CD4-positive, alpha-beta T cell (primary cell): Measurements from ENCODE around the gene AP3M1. TPM values are rescaled to one million over a fixed set of nuclear protein-coding genes. Genes with fewer than 3 reads are reported as not detected.

Source experiments
- ATAC-seq: fragments of 200-7000 bp; cut with Tn5 transposase; one replicate; pipeline ENCODE4 v1.10.0; 2022; ENCODE audit warnings: mild to moderate bottlenecking; ENCODE audit not compliant: poor library complexity
- CTCF ChIA-PET: fragments of 350-600 bp; sonication (Branson Sonifier 250); formaldehyde crosslinking; loops from one replicate; lab custom pipeline; 2021; ENCODE audit warnings: antibody characterized with exemption, inconsistent platforms; lab: Charles Lee
- POLR2A ChIA-PET: fragments of 350-600 bp; sonication (Branson Sonifier 250); formaldehyde crosslinking; loops from one replicate; lab custom pipeline; 2021; ENCODE audit warnings: antibody characterized with exemption, inconsistent platforms; lab: Charles Lee
- DNase-seq, 14 experiments: peaks; one replicate each; pipeline ENCODE4 v3.0.0-alpha.2; 2013 to 2020; ENCODE audit warnings: mixed read lengths in 2 of 14
- H3K27ac ChIP-seq, 2 donors: one replicate each; pipeline versions ENCODE4 v1.5.1 to v1.7.0; 2013; ENCODE audit warnings: low read length in 2 of 2, low read depth in 1 of 2, mild to moderate bottlenecking in 1 of 2
- H3K27me3 ChIP-seq, 2 experiments: 1 replicate in 1 of 2; 2 replicates in 1 of 2; pipeline versions ENCODE4 v1.6.1 to v1.7.0; 2013; ENCODE audit warnings: low read length in 2 of 2, control low read depth in 1 of 2, mild to moderate bottlenecking in 1 of 2, moderate library complexity in 1 of 2; ENCODE audit not compliant: insufficient read depth in 2 of 2, control insufficient read depth in 1 of 2
- H3K36me3 ChIP-seq: one replicate; pipeline ENCODE4 v1.6.1; 2013; ENCODE audit warnings: low read length, control low read depth; ENCODE audit not compliant: insufficient read depth
- H3K4me1 ChIP-seq: one replicate; pipeline ENCODE4 v1.6.1; 2013; ENCODE audit warnings: low read length, control low read depth; ENCODE audit not compliant: insufficient read depth
- H3K4me3 ChIP-seq: one replicate; pipeline ENCODE4 v1.5.1; 2013; ENCODE audit warnings: mild to moderate bottlenecking, low read length, moderate library complexity
- H3K9me3 ChIP-seq, 2 experiments: 1 replicate in 1 of 2; 2 replicates in 1 of 2; pipeline versions ENCODE4 v1.6.1 to v1.7.0; 2013; ENCODE audit warnings: low read length in 2 of 2, mild to moderate bottlenecking in 2 of 2, control low read depth in 1 of 2, moderate library complexity in 1 of 2; ENCODE audit not compliant: control insufficient read depth in 1 of 2, insufficient read depth in 1 of 2
- H3K27ac Mint-ChIP-seq: one replicate; pipeline ENCODE4 v1.8.0; 2020; ENCODE audit warnings: mixed read lengths
- H3K27me3 Mint-ChIP-seq: one replicate; pipeline ENCODE4 v1.8.0; 2021; ENCODE audit warnings: mixed read lengths
- H3K36me3 Mint-ChIP-seq: one replicate; pipeline ENCODE4 v1.8.0; 2021; ENCODE audit warnings: low read depth, mixed read lengths
- H3K4me1 Mint-ChIP-seq: one replicate; pipeline ENCODE4 v1.8.0; 2021; ENCODE audit warnings: low read depth, mixed read lengths
- H3K4me3 Mint-ChIP-seq: one replicate; pipeline ENCODE4 v1.8.0; 2020; ENCODE audit warnings: mild to moderate bottlenecking, mixed read lengths
- H3K9me3 Mint-ChIP-seq: one replicate; pipeline ENCODE4 v1.8.0; 2020; ENCODE audit warnings: mixed read lengths
- intact Hi-C, 2 experiments: fragments of 100-400 bp; cut with DNase I in 1 of 2; cut with micrococcal nuclease in 1 of 2; formaldehyde crosslinking; loops; one replicate each; pipeline versions ENCODE4 v1.15.1 to v1.9.0; 2023 to 2025; cut with DNase I, micrococcal nuclease
- total RNA-seq, 174 experiments: library from RNA in 2 of 174; stranded (reverse) in 2 of 174; gene quantifications; one replicate each; pipeline ENCODE4 v1.2.3 and lab custom pipeline; 2021 to 2026
- TF ChIP-seq, protein P1 (sequence below): fragments of 200-600 bp; IDR thresholded peaks from one replicate; pipeline ENCODE4 v1.8.0; 2022; ENCODE audit warnings: antibody characterized with exemption, mild to moderate bottlenecking

AP3M1 gene
- total RNA-seq, 2 experiments from 2014 or later: 14.8 to 17.6 TPM

- Mint-ChIP-seq H3K27ac (no peak overlapping the region), H3K27me3 (no peaks in the 10 kb centered on the region), H3K4me1 (peaks cover 26% of the 10 kb centered on the region), H3K9me3 (no peaks in the 10 kb centered on the region), H3K36me3 (no peaks in the 10 kb centered on the region), H3K4me3 (no peak overlapping the region)
- ChIA-PET POLR2A (interaction anchor here (4.6 kb wide), 1 partner anchor 15 kb away, joined by 18 read pairs; the partner anchor contains the start of genes ADK and AP3M1), CTCF (interaction anchor here (1.2 kb wide), 1 partner anchor 10 kb away, joined by 3 read pairs; no protein-coding TSS in a partner anchor)
- no peaks in the 10 kb centered on the region for H3K27me3 ChIP-seq
- H3K9me3 ChIP-seq: no peaks in the 10 kb centered on the region
- ATAC-seq (no peak), DNase-seq (no peak)
- H3K4me3 ChIP-seq: no peak overlapping the region
- TF ChIP-seq, protein P1, sequence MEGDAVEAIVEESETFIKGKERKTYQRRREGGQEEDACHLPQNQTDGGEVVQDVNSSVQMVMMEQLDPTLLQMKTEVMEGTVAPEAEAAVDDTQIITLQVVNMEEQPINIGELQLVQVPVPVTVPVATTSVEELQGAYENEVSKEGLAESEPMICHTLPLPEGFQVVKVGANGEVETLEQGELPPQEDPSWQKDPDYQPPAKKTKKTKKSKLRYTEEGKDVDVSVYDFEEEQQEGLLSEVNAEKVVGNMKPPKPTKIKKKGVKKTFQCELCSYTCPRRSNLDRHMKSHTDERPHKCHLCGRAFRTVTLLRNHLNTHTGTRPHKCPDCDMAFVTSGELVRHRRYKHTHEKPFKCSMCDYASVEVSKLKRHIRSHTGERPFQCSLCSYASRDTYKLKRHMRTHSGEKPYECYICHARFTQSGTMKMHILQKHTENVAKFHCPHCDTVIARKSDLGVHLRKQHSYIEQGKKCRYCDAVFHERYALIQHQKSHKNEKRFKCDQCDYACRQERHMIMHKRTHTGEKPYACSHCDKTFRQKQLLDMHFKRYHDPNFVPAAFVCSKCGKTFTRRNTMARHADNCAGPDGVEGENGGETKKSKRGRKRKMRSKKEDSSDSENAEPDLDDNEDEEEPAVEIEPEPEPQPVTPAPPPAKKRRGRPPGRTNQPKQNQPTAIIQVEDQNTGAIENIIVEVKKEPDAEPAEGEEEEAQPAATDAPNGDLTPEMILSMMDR: no peak
- intact Hi-C loops: no loop called here
- H3K4me1 ChIP-seq: peaks cover 4% of the 10 kb centered on the region
- H3K27ac ChIP-seq: no peak overlapping the region
- no peaks in the 10 kb centered on the region for H3K36me3 ChIP-seq
Observed at GRCh38 chr10:74165530-74165901, 14.9 kb upstream of the AP3M1 start.

DNA sequence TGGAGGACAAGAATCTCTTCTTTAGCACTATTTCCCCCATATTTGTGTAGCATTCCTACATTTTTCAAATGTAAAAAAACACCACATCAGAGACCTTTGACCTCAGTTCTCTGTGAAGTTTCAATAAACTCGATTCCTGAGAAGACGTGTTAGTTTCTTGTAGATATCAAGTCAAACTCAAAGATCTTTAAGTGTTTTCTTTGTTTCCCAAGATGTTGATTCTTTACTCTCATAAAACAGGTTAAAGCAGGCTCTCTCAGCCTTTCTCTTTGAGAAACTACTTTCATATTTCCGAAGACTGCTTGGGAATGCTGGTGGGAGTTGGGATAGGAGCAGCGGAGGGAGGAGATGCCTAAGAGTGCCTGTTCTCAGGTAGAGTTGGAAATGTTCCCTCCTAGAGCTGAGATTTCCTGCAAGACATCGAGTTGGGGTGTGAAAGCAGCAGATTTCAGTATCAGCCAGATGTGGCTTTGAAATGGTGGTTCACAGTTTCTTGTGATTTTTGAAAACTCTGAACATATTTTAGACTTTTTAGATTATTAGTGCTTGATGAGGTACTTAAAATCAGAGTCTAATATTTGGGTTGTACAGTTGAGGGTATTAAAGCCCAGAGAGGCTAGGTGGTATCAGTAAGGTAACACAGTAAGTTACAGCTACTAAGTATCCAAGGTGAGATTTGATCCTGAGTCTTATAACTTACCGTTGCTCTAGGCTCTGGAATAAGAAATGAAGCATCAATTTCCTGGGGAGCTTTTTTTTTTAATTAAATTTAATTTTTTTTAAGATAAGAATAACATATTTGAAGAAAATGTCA lies 14.3 kb upstream of the AP3M1 start:
- Mint-ChIP-seq H3K36me3 (no peaks in the 10 kb centered on the region), H3K4me3 (no peak overlapping the region), H3K27ac (no peak overlapping the region), H3K4me1 (peaks cover 26% of the 10 kb centered on the region), H3K27me3 (no peaks in the 10 kb centered on the region), H3K9me3 (no peaks in the 10 kb centered on the region)
- intact Hi-C loops: no loop called here
- ATAC-seq (no peak), DNase-seq (no peak)
- TF ChIP-seq, protein P1: no peak
- POLR2A ChIA-PET: interaction anchor here (0.7 to 4.6 kb wide), 2 partner anchors 11 to 14 kb away, joined by 3 to 18 read pairs; partner anchors contain the start of genes ADK and AP3M1
- Histone ChIP-seq H3K9me3 (no peaks in the 10 kb centered on the region), H3K36me3 (no peaks in the 10 kb centered on the region), H3K27me3 (no peaks in the 10 kb centered on the region), H3K27ac (no peak overlapping the region), H3K4me1 (peaks cover 4% of the 10 kb centered on the region), H3K4me3 (no peak overlapping the region)
- CTCF ChIA-PET: interaction anchor here (1.2 kb wide), 1 partner anchor 9 kb away, joined by 3 read pairs; no protein-coding TSS in a partner anchor

GRCh38 chr10:74163319-74164068 lies 12.9 kb upstream of the AP3M1 start:
- no peak overlapping the region for H3K27ac Mint-ChIP-seq

More at GRCh38 chr10:74163319-74164068, 12.9 kb upstream of the AP3M1 start:
- Histone ChIP-seq H3K27me3 (no peaks in the 10 kb centered on the region), H3K9me3 (no peaks in the 10 kb centered on the region), H3K27ac (no peak overlapping the region), H3K4me3 (no peak overlapping the region), H3K36me3 (no peaks in the 10 kb centered on the region), H3K4me1 (no peaks in the 10 kb centered on the region)
- ATAC-seq (no peak), DNase-seq (no peak)
- CTCF ChIA-PET: no interaction called here
- TF ChIP-seq, protein P1: no peak
- H3K4me3 Mint-ChIP-seq: no peak overlapping the region
- H3K27me3 Mint-ChIP-seq: no peaks in the 10 kb centered on the region
- H3K4me1 Mint-ChIP-seq: peaks cover 18% of the 10 kb centered on the region
- intact Hi-C loops: no loop called here
- H3K9me3 Mint-ChIP-seq: no peaks in the 10 kb centered on the region
- POLR2A ChIA-PET: interaction anchor here (1.2 kb wide), 1 partner anchor 13 kb away, joined by 4 read pairs; the partner anchor contains the start of genes ADK and AP3M1
- H3K36me3 Mint-ChIP-seq: no peaks in the 10 kb centered on the region
